ENCODE results near the gene DND1. TPM values are rescaled to one million over a fixed set of nuclear protein-coding genes. Genes with fewer than 3 reads are reported as not detected.

Gene DND1
- total and polyA plus RNA-seq, 12 donors: 0.18 to 3.6 (median 0.55) TPM

GRCh38 chr5:140707812-140708211 is 34.4 kb upstream of the DND1 start:
- H3K4me1 ChIP-seq (replicated peaks in 1 of 2): no peaks in the 10 kb centered on the region
- intact Hi-C loops (cut with DNase I): no loop called here
- H3K4me3 ChIP-seq: no peak overlapping the region
- 86 to 93% (median 88%) methylated on average over 4 of the region's 4 CpGs for WGBS, 4 donors
- H3K9me3 ChIP-seq (replicated peaks in 1 of 3): no peaks in the 10 kb centered on the region
- no peak overlapping the region for H3K27ac ChIP-seq
- peaks cover 0 to 40% of the 10 kb centered on the region in 2 donors for H3K36me3 ChIP-seq (replicated peaks in 1 of 2)
- no peaks in the 10 kb centered on the region for H3K27me3 ChIP-seq
- TF ChIP-seq POLR2A (IDR thresholded peaks at IDR 0.05): no peak
- no peak for TF ChIP-seq CTCF (IDR thresholded peaks at IDR 0.05)
- no peak for DNase-seq

GRCh38 chr5:140700177-140701144 is 27.1 kb upstream of the DND1 start, which contains the start of gene ZMAT2:
TSS of gene ZMAT2 (plus strand) at chr5:140700447. CDS start at chr5:140700461, 14 bp downstream.
- H3K27me3 ChIP-seq: no peaks in the 10 kb centered on the region
- intact Hi-C loops (cut with DNase I): no loop called here
- no peaks in the 10 kb centered on the region for H3K9me3 ChIP-seq (replicated peaks in 1 of 3)
- DNase-seq: peak; percentile 94 to 98 (median 96)
- peak within 1 kb of the TSS in 4 of 5 donors; percentile 44 to 79 (median 54) for H3K27ac ChIP-seq
- peaks cover 9 to 15% of the 10 kb centered on the region in 2 donors for H3K4me1 ChIP-seq (replicated peaks in 1 of 2)
- H3K4me3 ChIP-seq: peak within 1 kb of the TSS in 3 of 4 donors; percentile 12 to 85 (median 66)
- H3K36me3 ChIP-seq (replicated peaks in 1 of 2): peaks cover 0 to 80% of the 10 kb centered on the region in 2 donors
- TF ChIP-seq CTCF (IDR thresholded peaks at IDR 0.05) (no peak), POLR2A (IDR thresholded peaks at IDR 0.05) (peak; percentile 25 to 79)
- whole genome bisulfite sequencing, 4 donors: 1 to 2% (median 1%) methylated on average over 37 to 44 of the region's 44 CpGs

GRCh38 chr5:140696891-140697492 is 23.6 kb upstream of the DND1 start:
- no peak for DNase-seq
- WGBS, 4 donors: 83 to 91% (median 89%) methylated on average over 3 to 4 of the region's 4 CpGs
- H3K4me1 ChIP-seq (replicated peaks in 1 of 2): peaks cover 20 to 29% of the 10 kb centered on the region in 2 donors
- TF ChIP-seq CTCF (IDR thresholded peaks at IDR 0.05): no peak
- TF ChIP-seq POLR2A (IDR thresholded peaks at IDR 0.05): no peak
- H3K27me3 ChIP-seq: no peaks in the 10 kb centered on the region
- intact Hi-C loops (cut with DNase I): loop anchor here in 1 of 2 donors (10.0 kb wide), 1 partner anchor 152 kb away; the partner anchor contains the start of gene EIF4EBP3
- peaks cover 0 to 66% of the 10 kb centered on the region in 2 donors for H3K36me3 ChIP-seq (replicated peaks in 1 of 2)
- no peak overlapping the region for H3K4me3 ChIP-seq
- H3K27ac ChIP-seq: no peak overlapping the region
- H3K9me3 ChIP-seq (replicated peaks in 1 of 3): no peaks in the 10 kb centered on the region

- no peak overlapping the region for H3K27ac ChIP-seq
- no peaks in the 10 kb centered on the region for H3K9me3 ChIP-seq (replicated peaks in 1 of 3)
- H3K27me3 ChIP-seq: no peaks in the 10 kb centered on the region
- no peak for DNase-seq
- TF ChIP-seq POLR2A (IDR thresholded peaks at IDR 0.05) (no peak), CTCF (IDR thresholded peaks at IDR 0.05) (no peak)
- no peak overlapping the region for H3K4me3 ChIP-seq
- H3K4me1 ChIP-seq (replicated peaks in 1 of 2): peaks cover 22 to 33% of the 10 kb centered on the region in 2 donors
- 78 to 86% (median 80%) methylated on average over 5 of the region's 5 CpGs for WGBS, 4 donors
- intact Hi-C loops (cut with DNase I): loop anchor here in 1 of 2 donors (10.0 kb wide), 1 partner anchor 149 kb away; the partner anchor contains the start of gene EIF4EBP3
- peaks cover 0 to 59% of the 10 kb centered on the region in 2 donors for H3K36me3 ChIP-seq (replicated peaks in 1 of 2)
Observed at GRCh38 chr5:140694276-140694675, 20.9 kb upstream of the DND1 start.

All from adrenal gland (tissue), 12 donors.